WI38 (cell line): ENCODE measurements around the gene GAMT.

Experiments used
- H3K4me3 ChIP-seq: 2 replicates; pipeline ENCODE4 v1.5.1; 2011; ENCODE audit warnings: low read depth, mild to moderate bottlenecking, control low read depth, low read length
- TF ChIP-seq, protein P1 (sequence below): IDR thresholded peaks from 2 replicates; pipeline ENCODE4 v1.5.1; 2012; ENCODE audit warnings: low read depth, mild to moderate bottlenecking, control low read depth, low read length

Gene GAMT

DNA sequence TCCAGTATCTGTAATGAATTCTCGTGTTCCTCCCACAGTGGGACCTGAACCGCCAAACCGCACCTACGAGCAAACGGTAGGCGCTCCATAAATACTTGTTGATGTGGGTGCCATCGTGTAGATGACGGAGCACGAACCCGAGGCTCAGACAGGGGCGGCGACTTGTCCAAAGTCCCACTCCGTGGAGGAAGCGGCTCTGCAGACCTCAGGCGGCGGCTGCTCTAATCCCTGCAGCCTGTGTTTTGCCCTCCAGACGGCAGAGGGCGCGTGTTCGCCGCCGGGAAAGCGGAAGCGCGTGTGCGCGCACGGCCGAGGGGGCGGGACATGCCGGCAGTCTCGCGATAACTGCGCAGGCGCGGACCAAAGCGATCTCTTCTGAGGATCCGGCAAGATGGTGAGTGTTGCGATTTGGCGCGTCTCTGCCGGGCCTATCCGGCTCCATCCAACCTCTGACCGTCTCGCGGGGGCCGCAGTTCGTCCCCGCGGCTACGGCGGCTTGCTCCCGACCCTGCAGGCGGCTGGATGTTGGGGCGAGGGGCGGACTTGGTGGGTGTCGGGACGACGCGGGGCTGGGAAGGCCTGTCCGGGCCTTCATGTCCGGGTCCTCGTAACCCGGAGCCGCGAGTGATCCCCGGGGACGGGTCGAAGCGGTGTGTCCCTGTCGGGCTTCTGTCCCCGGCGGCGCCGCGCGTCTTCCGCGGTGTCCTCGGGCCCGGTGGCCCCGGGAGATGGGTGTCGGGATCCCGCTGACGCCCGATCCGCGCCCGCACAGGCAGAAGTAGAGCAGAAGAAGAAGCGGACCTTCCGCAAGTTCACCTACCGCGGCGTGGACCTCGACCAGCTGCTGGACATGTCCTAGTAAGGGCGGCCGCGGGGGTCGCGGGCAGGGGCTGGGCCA, 36.9 kb upstream of the GAMT start, which contains the start of gene RPS15:
Gene RPS15, plus strand, starts transcription at position 362 of the 898 bp plus-strand sequence. Its CDS starts 30 bp downstream, at position 392.
- H3K4me3 ChIP-seq, result peak within 1 kb of the TSS; percentile 73
- TF ChIP-seq, protein P1, sequence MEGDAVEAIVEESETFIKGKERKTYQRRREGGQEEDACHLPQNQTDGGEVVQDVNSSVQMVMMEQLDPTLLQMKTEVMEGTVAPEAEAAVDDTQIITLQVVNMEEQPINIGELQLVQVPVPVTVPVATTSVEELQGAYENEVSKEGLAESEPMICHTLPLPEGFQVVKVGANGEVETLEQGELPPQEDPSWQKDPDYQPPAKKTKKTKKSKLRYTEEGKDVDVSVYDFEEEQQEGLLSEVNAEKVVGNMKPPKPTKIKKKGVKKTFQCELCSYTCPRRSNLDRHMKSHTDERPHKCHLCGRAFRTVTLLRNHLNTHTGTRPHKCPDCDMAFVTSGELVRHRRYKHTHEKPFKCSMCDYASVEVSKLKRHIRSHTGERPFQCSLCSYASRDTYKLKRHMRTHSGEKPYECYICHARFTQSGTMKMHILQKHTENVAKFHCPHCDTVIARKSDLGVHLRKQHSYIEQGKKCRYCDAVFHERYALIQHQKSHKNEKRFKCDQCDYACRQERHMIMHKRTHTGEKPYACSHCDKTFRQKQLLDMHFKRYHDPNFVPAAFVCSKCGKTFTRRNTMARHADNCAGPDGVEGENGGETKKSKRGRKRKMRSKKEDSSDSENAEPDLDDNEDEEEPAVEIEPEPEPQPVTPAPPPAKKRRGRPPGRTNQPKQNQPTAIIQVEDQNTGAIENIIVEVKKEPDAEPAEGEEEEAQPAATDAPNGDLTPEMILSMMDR, result peak; percentile 83

DNA sequence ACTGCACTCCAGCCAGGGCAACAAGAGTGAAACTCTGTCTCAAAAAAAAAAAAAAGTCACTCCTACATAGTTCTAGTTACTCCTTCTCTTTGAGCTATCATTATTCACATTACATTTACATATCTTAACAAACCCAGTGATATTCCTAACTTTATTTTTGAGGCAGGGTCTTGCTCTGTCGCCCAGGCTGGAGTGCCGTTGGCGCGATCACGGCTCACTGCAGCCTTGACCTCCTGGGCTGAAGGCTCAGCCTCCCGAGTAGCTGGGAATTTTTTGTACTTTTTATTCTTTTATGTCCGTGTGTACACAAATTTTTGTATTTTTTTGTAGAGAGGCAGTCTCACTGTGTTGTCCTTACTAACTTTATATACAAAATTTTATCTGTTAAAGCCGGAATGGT, 36.3 kb upstream of the GAMT start:
- H3K4me3 ChIP-seq, result no peak overlapping the region
- TF ChIP-seq, protein P1, result no peak

DNA sequence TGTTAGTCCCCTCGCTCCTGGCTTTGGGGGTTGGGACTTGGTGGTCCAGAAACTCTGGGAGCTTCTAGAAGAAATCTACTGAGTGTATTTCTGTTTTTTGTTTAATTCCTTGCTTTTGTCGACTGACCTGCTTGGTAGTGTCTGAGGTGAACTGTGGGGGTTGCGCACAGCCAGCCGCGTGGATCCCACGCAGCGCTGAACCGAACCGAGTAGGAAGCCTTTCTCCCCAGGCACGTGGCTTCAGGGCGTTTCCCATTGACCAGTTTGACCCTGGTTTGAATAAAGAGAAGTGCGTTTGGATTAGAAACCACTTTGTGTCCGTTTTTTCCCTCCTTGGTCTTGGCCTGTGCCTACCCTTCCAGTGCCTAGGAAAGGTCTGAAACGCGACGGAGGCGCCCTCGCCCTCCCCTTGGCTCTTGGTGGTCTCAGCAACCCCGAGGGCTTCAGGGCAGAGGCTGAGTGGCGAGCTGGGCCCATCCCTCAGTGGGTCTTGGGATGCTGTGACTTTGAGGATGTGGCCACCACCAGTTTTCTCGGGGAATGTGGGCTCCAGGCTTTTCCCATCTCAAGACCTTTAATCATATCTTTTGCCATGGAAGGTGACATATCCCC, 34.1 kb upstream of the GAMT start:
- no peak overlapping the region for H3K4me3 ChIP-seq
- TF ChIP-seq, protein P1, result no peak

DNA sequence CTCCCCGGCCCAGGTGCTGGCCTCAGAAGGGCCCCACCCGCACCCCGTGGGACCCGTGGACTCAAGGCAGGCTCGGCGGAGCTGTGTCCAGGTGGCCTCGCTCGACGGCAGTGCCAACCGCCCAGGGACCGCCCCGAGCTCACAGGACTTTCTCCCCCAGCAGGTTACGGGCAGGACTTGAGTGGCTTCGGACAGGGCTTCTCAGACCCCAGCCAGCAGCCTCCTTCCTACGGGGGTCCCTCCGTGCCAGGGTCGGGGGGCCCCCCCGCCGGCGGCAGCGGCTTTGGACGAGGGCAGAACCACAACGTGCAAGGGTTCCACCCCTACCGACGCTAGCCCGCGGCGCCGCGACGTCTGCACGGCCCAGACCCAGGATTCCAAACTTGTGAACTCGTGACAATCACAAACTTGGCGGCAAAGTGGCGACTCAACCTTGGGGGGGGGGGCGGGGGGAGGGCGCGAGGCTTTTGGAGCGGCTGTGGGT, 33.3 kb upstream of the GAMT start:
- TF ChIP-seq, protein P1, result no peak

DNA sequence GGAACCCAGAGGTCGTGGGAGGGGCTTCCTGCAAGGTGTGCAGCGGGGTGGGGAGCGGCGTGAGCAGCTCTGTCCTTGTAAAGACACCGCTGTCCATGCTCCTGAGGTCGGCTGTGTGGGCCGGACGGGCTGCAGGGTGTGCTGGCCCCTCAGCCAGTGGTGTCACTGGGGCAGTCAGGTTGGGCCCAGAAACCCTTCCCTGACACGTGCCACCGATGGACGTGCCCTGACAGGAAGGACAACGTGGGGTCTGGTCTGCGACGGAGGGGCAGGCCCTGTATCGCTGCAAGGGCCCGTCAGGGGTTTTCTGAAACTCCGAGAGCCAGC, 32.7 kb upstream of the GAMT start:
- no peak overlapping the region for H3K4me3 ChIP-seq
- TF ChIP-seq, protein P1, result no peak

More for the DNA sequence above, 33.3 kb upstream of the GAMT start:
- no peak overlapping the region for H3K4me3 ChIP-seq

DNA sequence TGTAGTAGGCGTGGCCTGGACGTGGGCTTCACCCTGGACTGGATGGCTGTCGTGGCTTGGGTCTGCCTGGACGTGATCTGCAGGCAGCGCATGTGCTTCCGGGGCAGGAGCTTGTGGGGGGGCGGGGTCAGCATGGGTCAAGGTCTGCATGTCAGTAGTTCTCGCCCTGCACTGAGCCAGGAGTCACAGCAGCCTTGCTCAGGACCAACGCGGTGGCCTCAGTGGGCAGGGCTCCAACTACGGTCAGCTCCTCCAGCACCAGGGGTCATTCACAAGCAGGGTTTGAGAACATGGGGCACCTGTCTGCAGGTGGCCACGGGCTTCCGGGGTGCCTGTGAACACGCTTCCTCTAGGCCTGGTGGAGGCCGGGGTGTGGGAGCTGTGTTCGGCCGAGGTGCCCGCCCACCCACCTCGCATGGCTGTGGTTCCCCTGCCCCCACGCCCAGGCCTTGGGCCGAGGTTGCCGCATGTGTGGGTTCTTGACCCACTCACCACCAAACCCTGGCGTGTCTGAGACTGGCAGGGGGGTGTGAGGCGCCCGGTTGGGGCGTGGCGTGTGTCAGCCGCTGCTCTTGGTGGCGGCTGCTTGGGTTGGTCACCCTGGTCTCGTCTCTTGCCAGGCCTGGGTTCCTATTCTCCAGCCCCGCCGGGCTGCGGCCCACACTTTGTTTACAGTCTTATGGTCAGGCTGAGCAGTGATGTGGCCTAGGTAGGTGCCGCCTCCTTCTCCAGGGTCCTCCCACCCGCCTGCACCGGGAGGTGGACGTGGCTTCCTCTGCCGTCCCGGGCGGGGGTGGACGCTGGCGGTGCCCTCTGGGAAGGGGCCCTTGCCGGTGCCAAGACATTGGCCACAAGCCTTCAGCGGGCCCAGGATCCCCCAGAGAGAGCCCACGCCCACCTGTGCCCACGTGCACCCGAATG, 32.0 kb upstream of the GAMT start:
- no peak overlapping the region for H3K4me3 ChIP-seq
- TF ChIP-seq, protein P1, result no peak
